ENCODE measurements around the gene TRIM52. TPM values are rescaled to one million over a fixed set of nuclear protein-coding genes. Genes with fewer than 3 reads are reported as not detected.
A peak's percentile ranks its signal among the peaks of the same experiment; 100 is the strongest.

The TRIM52 gene
- total and polyA plus RNA-seq, 9 of the 15 experiments (the other 6 are each of a cell fraction or from before 2014, with no cell fraction given), result 3.3 to 21.9 (median 13.5) TPM

GRCh38 chr5:181217111-181217802, 43.7 kb downstream of the TRIM52 start (continued):
- TF ChIP-seq TBP (optimal IDR thresholded peaks at IDR 0.05; ENCODE audit: low read depth, low read length) (peak; percentile 79), BRF1 (IDR thresholded peaks at IDR 0.05; ENCODE audit: borderline replicate concordance, extremely low read depth, insufficient read length) (no peak), ZNF384 (IDR thresholded peaks at IDR 0.05; ENCODE audit: low read depth, low read length) (no peak), SRSF3 (IDR thresholded peaks at IDR 0.05; ENCODE audit: insufficient read depth, low read length) (no peak), ARID2 (IDR thresholded peaks at IDR 0.05) (no peak), ZBTB26 (CRISPR knock-in tag; IDR thresholded peaks at IDR 0.05) (no peak), MBD2 (IDR thresholded peaks at IDR 0.05; ENCODE audit: borderline replicate concordance, low read depth) (no peak), CCNT2 (IDR thresholded peaks at IDR 0.05; ENCODE audit: borderline replicate concordance, extremely low read depth, insufficient read length, low read depth, low read length) (no peak), CAMTA2 (CRISPR knock-in tag; conservative IDR thresholded peaks at IDR 0.05) (no peak), ZBTB43 (CRISPR knock-in tag; IDR thresholded peaks at IDR 0.05) (no peak), BRD9 (IDR thresholded peaks at IDR 0.05; ENCODE audit: low read depth, partially characterized antibody) (no peak), GMEB1 (CRISPR knock-in tag; IDR thresholded peaks at IDR 0.05) (no peak), TGIF2 (CRISPR knock-in tag; IDR thresholded peaks at IDR 0.05) (no peak), ZBTB8A (IDR thresholded peaks at IDR 0.05; ENCODE audit: partially characterized antibody) (no peak), ZNF431 (CRISPR knock-in tag; IDR thresholded peaks at IDR 0.05) (0 out of 2 replicates have a peak, but pooled peaks have one; percentile 14), MYC (IDR thresholded peaks at IDR 0.05; ENCODE audit: low read depth, low read length) (peak; percentile 42; the same call in 1 of the 2 replicates), MYC (CRISPR knock-in tag; IDR thresholded peaks at IDR 0.05; ENCODE audit: borderline replicate concordance, low read depth) (no peak), TCFL5 (CRISPR knock-in tag; conservative IDR thresholded peaks at IDR 0.05) (no peak), YY1 (IDR thresholded peaks at IDR 0.05; ENCODE audit: borderline replicate concordance in 1 of 3, control insufficient read depth in 1 of 3, extremely low read depth in 1 of 3, insufficient read depth in 3 of 3, insufficient read length in 1 of 3, insufficient replicate concordance in 2 of 3, low read depth in 1 of 3, low read length in 2 of 3) (peak in 1 of 3 experiments; percentile 48), JUND (IDR thresholded peaks at IDR 0.05; ENCODE audit: borderline replicate concordance, low read depth, low read length) (no peak), JUND (tag; IDR thresholded peaks at IDR 0.05; ENCODE audit: borderline replicate concordance, low read depth, low read length) (no peak; the same call in 2 of the 3 replicates), ZNF583 (CRISPR knock-in tag; IDR thresholded peaks at IDR 0.05) (0 out of 2 replicates have a peak, but pooled peaks have one; percentile 18), ZNF696 (CRISPR knock-in tag; conservative IDR thresholded peaks at IDR 0.05) (no peak)
